ENCODE data around the gene BOLA2B.
"Not testable (repeated sequence)": the region's sequence is repeated elsewhere in the genome, so short reads cannot be mapped to it uniquely, and the experiment has no call there.

The BOLA2B gene

DNA sequence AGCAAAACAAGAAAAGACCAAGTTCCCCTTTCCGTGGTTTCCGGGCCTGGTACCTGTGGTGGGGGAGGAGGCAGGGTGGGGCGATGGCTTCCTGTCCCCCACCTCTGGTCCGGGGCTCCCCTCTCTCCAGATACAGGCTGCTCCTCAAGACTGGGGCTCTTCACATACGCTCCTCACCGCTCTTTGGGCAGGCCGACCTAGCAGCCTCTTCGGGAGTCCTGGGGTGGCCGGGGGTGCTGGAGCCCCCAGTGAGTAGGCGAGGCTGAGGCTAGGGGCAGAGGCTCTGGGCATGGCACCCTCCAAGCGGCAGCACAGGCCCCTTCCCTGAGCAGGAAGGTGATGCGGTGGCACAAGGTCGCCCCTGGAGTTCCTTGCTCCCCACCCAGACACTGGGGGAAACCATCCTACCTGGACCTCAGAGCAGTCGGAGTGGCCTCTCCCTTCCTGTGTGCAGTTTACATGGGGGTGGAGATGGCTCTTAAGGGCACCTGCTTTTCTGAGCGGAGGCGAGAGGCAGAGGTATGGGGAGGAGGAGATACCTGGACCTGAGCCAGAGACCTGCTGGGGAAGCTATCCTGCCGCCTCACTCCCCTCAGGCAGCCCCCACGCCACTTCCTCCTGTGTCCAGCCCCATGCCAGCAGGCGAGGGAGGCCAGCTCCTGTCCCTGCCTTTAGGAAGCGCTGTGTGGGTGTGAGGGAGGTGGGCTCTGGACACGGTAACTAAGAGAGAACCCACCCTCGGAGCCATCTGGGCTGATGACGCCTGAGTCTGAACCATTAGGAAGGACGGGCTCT lies 9.2 kb downstream of the BOLA2B start:
- DNase-seq (ENCODE audit: low read depth, low spot score): no peak

DNA sequence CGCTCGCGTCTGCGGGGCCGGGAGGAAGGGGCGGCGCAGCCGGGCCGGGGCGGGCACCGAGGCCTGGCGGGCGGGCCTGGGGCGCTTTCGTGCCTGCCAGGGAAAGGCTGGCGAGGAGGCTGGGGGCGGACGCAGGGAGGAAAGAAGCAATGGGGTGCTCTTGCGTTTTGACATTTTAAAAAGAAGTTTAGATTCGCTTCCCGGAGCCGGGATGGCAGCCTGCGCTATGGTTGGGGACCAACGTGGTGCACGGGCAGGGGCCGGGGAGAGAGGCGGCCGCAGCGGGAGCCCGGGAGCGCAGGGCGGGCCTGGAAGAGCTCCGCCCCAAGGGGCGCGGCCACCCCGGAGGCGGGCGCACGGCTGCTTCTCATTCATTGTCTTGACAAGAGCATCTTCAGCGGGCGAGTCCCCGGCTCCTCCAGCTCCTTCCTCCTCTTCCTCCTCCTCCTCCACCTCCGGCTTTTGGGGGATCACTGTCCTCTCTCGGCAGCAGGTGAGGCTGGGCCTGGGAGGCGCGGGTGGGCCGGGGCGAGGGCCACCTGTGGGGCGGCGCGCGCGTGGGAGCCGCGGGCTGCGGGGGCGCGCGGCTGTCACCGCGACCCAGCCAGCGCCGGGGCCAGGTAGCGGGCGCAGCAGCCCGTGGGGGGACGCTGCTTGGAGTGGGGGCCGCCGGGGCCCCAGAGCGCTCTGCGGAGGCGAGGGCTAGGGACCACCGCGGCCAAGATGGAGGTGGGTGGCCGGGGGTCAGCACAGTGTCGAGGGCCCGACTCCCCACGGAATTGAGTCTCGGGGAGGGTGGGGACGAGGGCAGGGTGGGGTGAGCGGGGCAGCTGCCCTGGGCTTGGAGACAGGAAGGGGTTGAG lies 10.0 kb downstream of the BOLA2B start, which contains the start of gene CORO1A:
TSS of gene CORO1A (plus strand) at position 370 of the 863 bp plus-strand sequence. CDS start 1,608 bp downstream, outside the sequence.
- DNase-seq (ENCODE audit: low read depth, low spot score): peak; percentile 89

- no peak for DNase-seq (ENCODE audit: low read depth, low spot score)
These were observed 12.7 kb downstream of the BOLA2B start for GRCh38 chr16:30180741-30181140.

DNA sequence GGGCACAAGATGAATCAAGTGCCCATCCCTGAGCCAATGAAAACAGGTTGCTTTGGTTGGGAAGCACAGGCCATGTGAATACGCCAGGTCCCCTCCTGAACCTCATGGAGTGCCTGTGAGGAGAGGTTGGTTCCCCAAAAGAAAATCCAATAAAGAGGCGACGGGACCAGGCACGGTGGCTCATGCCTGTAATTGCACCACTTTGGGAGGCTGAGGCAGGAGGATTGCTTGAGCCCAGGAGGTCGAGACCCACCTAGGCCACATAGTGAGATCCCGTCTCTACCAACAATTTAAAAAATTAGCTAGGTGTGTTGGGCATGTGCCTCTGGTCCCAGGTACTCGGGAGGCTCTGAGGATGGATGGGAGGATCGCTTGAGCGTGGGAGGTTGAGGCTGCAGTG lies 13.5 kb downstream of the BOLA2B start:
- DNase-seq (ENCODE audit: low read depth, low spot score): no peak

DNA sequence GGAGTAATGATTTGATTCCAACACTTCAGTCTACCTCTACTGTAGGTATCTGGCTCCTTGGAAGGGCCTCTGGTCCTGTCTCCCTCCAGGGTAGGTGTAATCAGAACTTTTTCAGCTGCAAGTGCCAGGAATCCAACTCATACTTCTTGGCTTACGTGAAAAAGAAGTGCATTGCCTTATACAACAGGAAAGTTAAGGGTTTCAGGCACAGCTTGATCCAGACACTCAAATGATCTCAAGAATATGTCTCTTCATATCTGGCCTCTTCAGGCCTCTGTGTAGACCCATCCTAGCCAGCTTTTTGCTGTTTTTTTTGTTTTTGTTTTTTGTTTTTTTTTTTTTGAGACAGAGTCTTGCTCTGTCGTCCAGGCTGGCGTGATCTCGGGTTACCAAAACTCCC lies 14.3 kb downstream of the BOLA2B start:
- no peak for DNase-seq (ENCODE audit: low read depth, low spot score)

DNA sequence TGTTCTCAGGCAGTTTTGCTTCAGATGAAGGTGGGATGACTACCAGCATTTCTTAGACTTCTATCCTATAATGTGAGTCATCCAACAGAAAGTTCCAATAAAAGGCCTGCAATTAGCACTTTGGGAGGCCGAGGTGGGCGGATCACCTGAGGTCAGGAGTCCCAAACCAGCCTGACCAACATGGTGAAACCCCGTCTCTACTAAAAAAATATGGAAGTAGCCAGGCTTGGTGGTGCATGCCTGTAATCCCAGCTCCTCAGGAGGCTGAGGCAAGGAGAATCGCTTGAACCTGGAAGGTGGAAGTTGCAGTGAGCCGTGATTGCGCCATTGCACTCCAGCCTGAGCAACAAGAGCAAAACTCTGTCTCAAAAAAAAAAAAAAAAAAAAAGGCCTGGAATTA lies 16.6 kb downstream of the BOLA2B start:
- not testable (repeated sequence) for DNase-seq (ENCODE audit: low read depth, low spot score)

DNA sequence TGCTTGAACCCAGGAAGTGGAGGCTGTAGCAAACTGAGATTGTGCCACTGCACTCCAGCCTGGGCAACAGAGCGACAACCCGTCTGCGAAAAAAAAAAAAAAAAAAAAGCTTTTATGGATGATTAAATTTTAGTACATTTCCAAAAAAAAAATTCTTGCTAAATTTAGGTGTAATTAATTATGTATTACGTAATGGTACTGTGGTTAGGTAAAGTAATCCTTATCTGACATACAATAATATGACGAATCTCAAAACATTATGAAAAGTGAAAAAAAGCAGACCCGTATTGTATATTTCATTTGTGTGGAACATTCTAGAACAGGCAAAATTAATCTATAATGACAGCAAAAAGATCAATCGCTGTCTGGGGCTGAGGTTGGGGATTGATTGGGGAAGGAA lies 20.4 kb downstream of the BOLA2B start:
- DNase-seq (ENCODE audit: low read depth, low spot score): no peak

DNA sequence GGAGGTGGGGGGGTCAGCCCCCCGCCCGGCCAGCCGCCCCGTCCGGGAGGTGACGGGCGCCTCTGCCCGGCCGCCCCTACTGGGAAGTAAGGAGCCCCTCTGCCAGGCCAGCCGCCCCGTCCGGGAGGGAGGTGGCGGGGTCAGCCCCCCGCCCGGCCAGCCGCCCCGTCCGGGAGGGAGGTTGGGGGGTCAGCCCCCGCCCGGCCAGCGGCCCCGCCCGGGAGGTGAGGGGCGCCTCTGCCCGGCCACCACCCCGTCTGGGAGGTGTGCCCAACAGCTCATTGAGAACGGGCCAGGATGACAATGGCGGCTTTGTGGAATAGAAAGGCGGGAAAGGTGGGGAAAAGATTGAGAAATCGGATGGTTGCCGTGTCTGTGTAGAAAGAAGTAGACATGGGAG lies 23.3 kb downstream of the BOLA2B start:
- DNase-seq (ENCODE audit: low read depth, low spot score): not testable (repeated sequence)

GRCh38 chr16:30169416-30169815 lies 24.1 kb downstream of the BOLA2B start:
- DNase-seq (ENCODE audit: low read depth, low spot score): not testable (repeated sequence)

DNA sequence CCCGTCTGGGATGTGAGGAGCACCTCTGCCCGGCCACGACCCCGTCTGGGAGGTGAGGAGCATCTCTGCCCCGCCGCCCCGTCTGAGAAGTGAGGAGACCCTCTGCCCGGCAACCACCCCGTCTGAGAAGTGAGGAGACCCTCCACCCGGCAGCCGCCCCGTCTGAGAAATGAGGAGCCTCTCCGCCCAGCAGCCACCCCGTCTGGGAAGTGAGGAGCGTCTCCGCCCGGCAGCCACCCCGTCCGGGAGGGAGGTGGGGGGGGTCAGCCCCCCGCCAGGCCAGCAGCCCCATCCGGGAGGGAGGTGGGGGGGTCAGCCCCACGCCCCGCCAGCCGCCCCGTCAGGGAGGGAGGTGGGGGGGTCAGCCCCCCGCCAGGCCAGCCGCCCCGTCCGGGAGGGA lies 24.7 kb downstream of the BOLA2B start:
- DNase-seq (ENCODE audit: low read depth, low spot score): not testable (repeated sequence)

DNA sequence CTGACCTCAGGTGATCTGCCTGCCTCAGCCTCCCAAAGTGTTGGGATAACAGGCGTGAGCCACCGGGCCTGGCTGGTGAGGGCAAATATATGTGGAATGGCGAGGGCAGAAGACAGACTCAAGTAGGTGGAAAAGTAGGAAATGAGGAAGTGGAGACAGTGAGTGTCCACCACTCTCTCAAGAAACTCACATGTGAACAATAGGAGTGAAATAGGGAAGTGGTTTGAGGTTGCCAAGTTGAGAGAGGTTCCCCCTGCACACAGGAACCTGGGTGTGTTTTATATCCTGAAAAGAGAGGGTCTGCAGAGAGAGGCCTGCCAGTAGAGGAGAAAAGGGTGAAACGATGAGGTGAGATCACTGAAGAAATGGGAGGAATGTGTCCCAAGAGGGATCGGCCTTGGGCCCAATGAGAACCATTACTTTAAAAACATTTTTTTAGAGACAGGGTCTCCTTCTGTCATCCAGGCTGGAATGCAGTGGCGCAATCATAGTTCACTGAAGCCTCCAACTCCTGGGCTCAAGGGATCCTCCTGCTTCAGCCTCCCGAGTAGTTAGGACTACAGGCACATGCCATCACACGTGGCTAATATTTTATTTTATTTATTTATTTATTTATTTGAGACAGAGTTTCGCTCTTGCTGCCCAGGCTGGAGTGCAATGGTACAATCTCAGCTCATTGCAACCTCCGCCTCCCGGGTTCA lies 27.1 kb downstream of the BOLA2B start:
- DNase-seq (ENCODE audit: low read depth, low spot score): no peak

- DNase-seq (ENCODE audit: low read depth, low spot score): no peak
These were observed 29.9 kb downstream of the BOLA2B start for GRCh38 chr16:30163538-30163937.

- no peak for DNase-seq (ENCODE audit: low read depth, low spot score)
These were observed 36.3 kb downstream of the BOLA2B start for GRCh38 chr16:30157214-30157613.

- no peak for DNase-seq (ENCODE audit: low read depth, low spot score)
These were observed 38.3 kb downstream of the BOLA2B start for GRCh38 chr16:30155188-30155587.

GRCh38 chr16:30152517-30152916 lies 40.9 kb downstream of the BOLA2B start:
- no peak for DNase-seq (ENCODE audit: low read depth, low spot score)

GRCh38 chr16:30151091-30151490 lies 42.4 kb downstream of the BOLA2B start:
- no peak for DNase-seq (ENCODE audit: low read depth, low spot score)

DNA sequence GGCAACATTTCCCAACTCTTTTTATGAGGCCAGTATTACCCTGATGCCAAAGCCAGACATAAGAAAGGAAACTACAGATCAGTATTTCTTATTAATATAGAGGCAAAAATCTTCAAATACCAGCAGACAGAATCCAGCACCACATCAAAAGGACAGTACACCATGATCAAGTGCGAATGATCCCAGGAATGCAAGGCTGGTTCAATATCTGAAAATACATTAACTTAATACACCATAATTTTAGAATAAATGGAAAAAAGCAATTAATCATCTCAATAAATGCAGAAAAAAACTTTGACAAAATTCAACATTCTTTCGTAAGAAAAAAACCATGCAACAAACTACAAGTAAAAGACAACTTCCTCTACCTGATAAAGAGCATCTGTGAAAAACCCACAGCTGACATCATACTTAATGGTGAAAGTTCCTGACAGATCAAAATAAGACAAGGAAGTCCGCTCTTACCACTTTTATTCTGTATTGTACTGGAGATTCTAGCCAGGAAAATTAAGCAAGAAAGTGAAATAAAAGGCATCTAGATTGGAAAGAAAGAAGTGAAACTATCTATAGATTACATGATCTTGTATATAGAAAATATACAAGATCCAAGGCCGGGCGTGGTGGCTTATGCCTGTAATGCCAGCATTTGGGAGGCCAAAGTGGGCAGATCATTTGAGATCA lies 44.1 kb downstream of the BOLA2B start:
- no peak for DNase-seq (ENCODE audit: low read depth, low spot score)

GRCh38 chr16:30147843-30148510 lies 45.5 kb downstream of the BOLA2B start:
- DNase-seq (ENCODE audit: low read depth, low spot score): no peak

- DNase-seq (ENCODE audit: low read depth, low spot score): no peak
These were observed 47.8 kb downstream of the BOLA2B start for GRCh38 chr16:30145657-30146056.

DNA sequence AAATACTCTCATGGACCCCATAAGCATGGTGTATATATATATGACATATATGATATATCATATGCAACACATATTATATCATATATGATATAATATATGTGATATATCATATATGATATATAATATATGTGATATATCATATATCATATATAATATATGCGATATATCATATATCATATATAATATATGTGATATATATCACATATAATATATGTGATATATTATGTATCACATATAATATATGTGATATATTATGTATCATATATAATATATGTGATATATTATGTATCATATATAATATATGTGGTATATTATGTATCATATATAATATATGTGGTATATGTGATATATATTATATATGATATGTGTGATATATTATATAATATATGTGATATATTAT lies 48.5 kb downstream of the BOLA2B start:
- no peak for DNase-seq (ENCODE audit: low read depth, low spot score)

- DNase-seq (ENCODE audit: low read depth, low spot score): no peak
These were observed 49.4 kb downstream of the BOLA2B start for GRCh38 chr16:30144017-30144416.
